CD4-positive, CD25-positive, alpha-beta regulatory T cell (primary cell): Measurements from ENCODE around the gene KIF2C. TPM values are rescaled to one million over a fixed set of nuclear protein-coding genes. Genes with fewer than 3 reads are reported as not detected.
A peak's percentile ranks its signal among the peaks of the same experiment; 100 is the strongest.
"Not testable (repeated sequence)": the region's sequence is repeated elsewhere in the genome, so short reads cannot be mapped to it uniquely, and the experiment has no call there.

ENCODE experiments used
- ATAC-seq, 2 donors: fragments of 150-1000 bp; cut with Tn5 transposase; one replicate each; pipeline ENCODE4 v1.10.0; 2021; ENCODE audit warnings: low read depth in 2 of 2, moderate number of reproducible peaks in 2 of 2, moderate library complexity in 1 of 2
- DNase-seq, 3 donors: peaks; one replicate each; pipeline versions ENCODE4 v3.0.0 to v3.0.0-alpha.2; 2012 to 2022; ENCODE audit warnings: mixed read lengths in 1 of 3
- H3K27ac ChIP-seq: one replicate; pipeline ENCODE4 v1.7.0; 2013; ENCODE audit warnings: mild to moderate bottlenecking, low read length; ENCODE audit not compliant: insufficient read depth, poor library complexity, severe bottlenecking
- H3K27me3 ChIP-seq: one replicate; pipeline ENCODE4 v1.7.0; 2013; ENCODE audit warnings: low read length; ENCODE audit not compliant: control insufficient read depth, insufficient read depth
- H3K36me3 ChIP-seq: one replicate; pipeline ENCODE4 v1.7.0; 2013; ENCODE audit warnings: mild to moderate bottlenecking, low read length, moderate library complexity; ENCODE audit not compliant: control insufficient read depth, insufficient read depth
- H3K4me1 ChIP-seq: 2 replicates; pipeline ENCODE4 v1.7.0; 2013; ENCODE audit warnings: mild to moderate bottlenecking, low read length; ENCODE audit not compliant: insufficient read depth, control insufficient read depth, poor library complexity, severe bottlenecking
- H3K4me3 ChIP-seq: one replicate; pipeline ENCODE4 v1.7.0; 2013; ENCODE audit warnings: low read depth, mild to moderate bottlenecking, low read length, moderate library complexity
- H3K9me3 ChIP-seq, 2 experiments: 1 replicate in 1 of 2; 2 replicates in 1 of 2; pipeline ENCODE4 v1.7.0; 2013; ENCODE audit warnings: low read length in 2 of 2, mild to moderate bottlenecking in 1 of 2, moderate library complexity in 1 of 2; ENCODE audit not compliant: control insufficient read depth in 2 of 2
- H3K27ac Mint-ChIP-seq, 3 donors: one replicate each; pipeline ENCODE4 v1.8.0; 2020 to 2022; ENCODE audit warnings: mild to moderate bottlenecking in 3 of 3, mixed read lengths in 3 of 3, moderate library complexity in 2 of 3
- H3K27me3 Mint-ChIP-seq: one replicate; pipeline ENCODE4 v1.8.0; 2022; ENCODE audit warnings: mild to moderate bottlenecking, mixed read lengths
- H3K36me3 Mint-ChIP-seq: one replicate; pipeline ENCODE4 v1.8.0; 2020; ENCODE audit warnings: mixed read lengths
- H3K4me1 Mint-ChIP-seq, 4 donors: one replicate each; pipeline ENCODE4 v1.8.0; 2020 to 2022; ENCODE audit warnings: mixed read lengths in 4 of 4, mild to moderate bottlenecking in 1 of 4
- H3K4me3 Mint-ChIP-seq, 4 donors: one replicate each; pipeline ENCODE4 v1.8.0; 2020 to 2022; ENCODE audit warnings: mild to moderate bottlenecking in 4 of 4, mixed read lengths in 4 of 4, moderate library complexity in 3 of 4
- H3K9me3 Mint-ChIP-seq, 7 donors: one replicate each; pipeline ENCODE4 v1.8.0; 2020 to 2022; ENCODE audit warnings: mixed read lengths in 7 of 7, mild to moderate bottlenecking in 3 of 7, moderate library complexity in 2 of 7
- polyA plus RNA-seq, 4 donors: library from polyadenylated mRNA; unstranded; fragments of 300-500 nt; fragmentation: Illumina TruSeq; gene quantifications; one replicate each; pipeline ENCODE4 v1.2.3, GENCODE V29; 2021
- total RNA-seq: library from RNA; stranded (reverse); gene quantifications from one replicate; pipeline ENCODE4 v1.2.3, GENCODE V29; 2022

Gene KIF2C
- total and polyA plus RNA-seq, 5 donors from 2014 or later, result 1.1 to 3.9 (median 2.8) TPM

- Histone ChIP-seq H3K4me3 (no peak within 1 kb of the TSS), H3K36me3 (no peaks in the 10 kb centered on the region), H3K27ac (no peak within 1 kb of the TSS), H3K27me3 (no peaks in the 10 kb centered on the region), H3K4me1 (peaks cover 34% of the 10 kb centered on the region), H3K9me3 (no peaks in the 10 kb centered on the region)
- no peak within 1 kb of the TSS for H3K27ac Mint-ChIP-seq
- DNase-seq (no peak), ATAC-seq (no peak)
- peak within 1 kb of the TSS in 3 of 4 donors; percentile 24 to 54 (median 25) for H3K4me3 Mint-ChIP-seq
- H3K36me3 Mint-ChIP-seq, result no peaks in the 10 kb centered on the region
- H3K9me3 Mint-ChIP-seq, result no peaks in the 10 kb centered on the region
- H3K4me1 Mint-ChIP-seq, result peaks cover 4 to 27% (median 19%) of the 10 kb centered on the region in 4 donors
- no peaks in the 10 kb centered on the region for H3K27me3 Mint-ChIP-seq
Measured at GRCh38 chr1:44788120-44788860, 48.7 kb downstream of the KIF2C start, which contains the start of gene BEST4. Gene BEST4, minus strand, starts transcription at chr1:44788170. Its CDS starts 465 bp downstream, at chr1:44787705.

DNA sequence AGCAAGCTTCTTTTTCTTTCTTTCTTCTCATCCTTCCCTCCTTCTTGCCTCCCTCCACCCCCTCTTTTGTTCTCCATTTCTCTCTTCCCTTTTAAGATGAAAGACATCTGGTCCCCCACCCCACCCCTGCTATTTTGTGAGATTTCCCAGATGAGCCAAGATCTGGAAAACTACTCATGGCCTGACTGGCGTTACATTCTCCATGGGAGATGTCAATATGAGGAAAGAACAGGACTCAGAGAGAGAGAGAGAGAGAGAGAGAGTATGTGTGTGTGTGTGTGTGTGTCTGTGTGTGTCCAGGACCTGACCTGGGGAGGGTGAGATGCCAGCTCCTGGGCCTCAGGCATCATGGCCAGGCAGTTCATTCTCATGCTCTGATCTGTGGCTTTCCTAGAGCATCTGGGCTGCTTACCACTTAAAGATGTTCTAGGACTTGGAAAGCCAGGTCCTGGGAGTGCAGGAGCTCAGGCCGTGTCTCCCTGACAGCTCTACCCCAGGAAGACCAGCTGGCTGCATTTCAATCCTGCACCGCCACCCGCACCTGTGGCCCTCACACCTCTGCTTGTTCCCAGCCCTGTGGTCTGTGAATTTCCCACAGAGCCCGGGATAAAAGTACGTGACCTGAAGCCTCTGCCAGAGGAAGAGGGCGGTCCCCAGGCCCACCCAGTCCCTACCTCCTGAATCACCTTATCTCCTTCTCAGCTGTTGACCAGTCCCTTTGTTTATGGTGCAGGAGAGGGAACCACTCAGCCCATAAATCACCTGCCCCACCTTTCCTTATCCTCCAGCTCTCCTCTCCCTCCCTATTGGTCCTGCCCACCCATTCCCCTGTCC is 51.5 kb downstream of the KIF2C start:
- no peak overlapping the region for H3K4me3 Mint-ChIP-seq
- Histone ChIP-seq H3K9me3 (no peaks in the 10 kb centered on the region), H3K27ac (no peak overlapping the region), H3K4me1 (peaks cover 7% of the 10 kb centered on the region), H3K27me3 (no peaks in the 10 kb centered on the region), H3K36me3 (no peaks in the 10 kb centered on the region), H3K4me3 (no peak overlapping the region)
- peaks cover 0 to 4% (median 3%) of the 10 kb centered on the region in 4 donors for H3K4me1 Mint-ChIP-seq
- H3K27ac Mint-ChIP-seq, result peak overlapping the region in 1 of 3 donors; percentile 67
- H3K36me3 Mint-ChIP-seq, result no peaks in the 10 kb centered on the region
- H3K9me3 Mint-ChIP-seq, result no peaks in the 10 kb centered on the region
- no peaks in the 10 kb centered on the region for H3K27me3 Mint-ChIP-seq
- no peak for DNase-seq
- ATAC-seq, result no peak

- Mint-ChIP-seq H3K4me1 (peaks cover 0 to 4% (median under 1%) of the 10 kb centered on the region in 4 donors), H3K36me3 (no peaks in the 10 kb centered on the region), H3K27ac (peak overlapping the region in 1 of 3 donors; percentile 16), H3K4me3 (peak overlapping the region in 1 of 4 donors; percentile 21), H3K27me3 (no peaks in the 10 kb centered on the region), H3K9me3 (no peaks in the 10 kb centered on the region)
- Histone ChIP-seq H3K27ac (no peak overlapping the region), H3K4me1 (no peaks in the 10 kb centered on the region), H3K27me3 (no peaks in the 10 kb centered on the region), H3K9me3 (no peaks in the 10 kb centered on the region), H3K4me3 (no peak overlapping the region), H3K36me3 (no peaks in the 10 kb centered on the region)
- ATAC-seq (no peak), DNase-seq (no peak)
Measured at GRCh38 chr1:44792736-44793502, 53.3 kb downstream of the KIF2C start.

- H3K27ac ChIP-seq, H3K36me3 ChIP-seq, DNase-seq, H3K27me3 ChIP-seq, H3K9me3 Mint-ChIP-seq, H3K27me3 Mint-ChIP-seq, ATAC-seq, H3K9me3 ChIP-seq, H3K4me3 ChIP-seq: not testable (repeated sequence)
- H3K4me1 ChIP-seq, result peaks cover 24% of the 10 kb centered on the region
- H3K4me3 Mint-ChIP-seq, result peak overlapping the region in 2 of 4 donors; percentile 49 to 69
- peaks cover 13% of the 10 kb centered on the region for H3K36me3 Mint-ChIP-seq
- peak overlapping the region; percentile 14 to 99 (median 80) for H3K27ac Mint-ChIP-seq
- H3K4me1 Mint-ChIP-seq, result peaks cover 8 to 23% (median 16%) of the 10 kb centered on the region in 4 donors
Measured at GRCh38 chr1:44797886-44798285, 58.2 kb downstream of the KIF2C start.

DNA sequence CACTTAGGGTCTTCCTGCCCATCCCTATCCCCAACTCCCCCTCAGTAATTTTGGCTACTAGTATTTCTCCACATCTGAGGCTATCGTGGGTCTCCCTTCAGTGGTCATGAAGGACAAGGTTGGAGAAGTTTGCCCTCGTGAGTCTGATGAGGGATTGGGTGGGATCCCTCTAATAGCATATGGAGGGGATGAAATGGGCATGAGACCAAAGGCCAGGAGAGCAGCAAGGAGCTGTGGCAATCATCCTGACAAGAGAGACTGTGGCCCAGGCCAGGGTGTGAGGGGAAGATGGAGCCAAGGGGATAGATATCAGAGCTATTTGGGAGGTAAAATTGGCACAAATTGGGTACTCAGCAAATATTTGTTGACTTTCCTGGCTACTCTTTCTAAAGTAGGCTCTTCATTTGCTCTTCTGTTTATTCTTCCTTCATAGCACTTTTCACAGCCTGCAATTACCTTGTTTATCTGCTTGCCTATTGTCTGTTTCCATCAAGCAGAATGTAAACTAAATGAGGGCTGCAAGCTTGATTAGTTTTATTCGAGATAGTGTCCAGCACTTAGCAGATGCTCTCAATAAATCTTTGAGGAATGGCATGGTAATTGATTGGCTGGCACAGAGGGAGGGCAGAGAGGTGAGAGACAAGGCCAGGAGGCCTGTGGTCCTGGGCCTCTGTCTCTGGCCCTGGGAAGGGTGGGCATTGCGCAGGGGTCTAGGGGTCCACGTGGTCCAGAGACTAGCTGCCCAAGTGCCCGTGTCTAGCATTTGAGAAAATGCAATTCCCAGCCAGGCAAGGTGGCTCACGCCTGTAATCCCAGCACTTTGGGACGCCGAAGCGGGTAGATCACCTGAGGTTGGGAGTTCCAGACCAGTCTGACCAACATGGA is 59.1 kb downstream of the KIF2C start:
- H3K4me1 ChIP-seq, result peaks cover 32% of the 10 kb centered on the region
- H3K4me3 ChIP-seq, result no peak overlapping the region
- DNase-seq (no peak), ATAC-seq (no peak)
- H3K27ac Mint-ChIP-seq, result peak overlapping the region in 2 of 3 donors; percentile 80 to 99
- H3K36me3 ChIP-seq, result peaks cover 18% of the 10 kb centered on the region
- peaks cover 22% of the 10 kb centered on the region for H3K36me3 Mint-ChIP-seq
- H3K9me3 ChIP-seq, result no peaks in the 10 kb centered on the region
- H3K9me3 Mint-ChIP-seq, result peaks cover 0 to 1% (median 0%) of the 10 kb centered on the region in 7 donors
- H3K4me3 Mint-ChIP-seq, result peak overlapping the region in 3 of 4 donors; percentile 69 to 98 (median 93)
- peaks cover 4 to 31% (median 21%) of the 10 kb centered on the region in 4 donors for H3K4me1 Mint-ChIP-seq
- H3K27me3 Mint-ChIP-seq, result no peaks in the 10 kb centered on the region
- no peaks in the 10 kb centered on the region for H3K27me3 ChIP-seq
- H3K27ac ChIP-seq, result peak overlapping the region; percentile 89

GRCh38 chr1:44799770-44800584 is 60.3 kb downstream of the KIF2C start, which contains the start of gene PLK3:
Gene PLK3, plus strand, starts transcription at chr1:44800377. Its CDS starts 87 bp downstream, at chr1:44800464.
- H3K27ac Mint-ChIP-seq, result peak within 1 kb of the TSS; percentile 97 to 99 (median 99)

More at GRCh38 chr1:44799770-44800584, 60.3 kb downstream of the KIF2C start, which contains the start of gene PLK3:
- Mint-ChIP-seq H3K27me3 (no peaks in the 10 kb centered on the region), H3K4me1 (peaks cover 4 to 43% (median 21%) of the 10 kb centered on the region in 4 donors), H3K36me3 (peaks cover 23% of the 10 kb centered on the region), H3K9me3 (peaks cover 0 to 1% (median 0%) of the 10 kb centered on the region in 7 donors), H3K4me3 (peak within 1 kb of the TSS; percentile 93 to 99 (median 97))
- no peaks in the 10 kb centered on the region for H3K27me3 ChIP-seq
- peak within 1 kb of the TSS; percentile 92 for H3K4me3 ChIP-seq
- ATAC-seq, result peak; percentile 83 to 86
- no peaks in the 10 kb centered on the region for H3K9me3 ChIP-seq
- H3K36me3 ChIP-seq, result peaks cover 29% of the 10 kb centered on the region
- peak within 1 kb of the TSS; percentile 89 for H3K27ac ChIP-seq
- peaks cover 41% of the 10 kb centered on the region for H3K4me1 ChIP-seq
- peak; percentile 98 to 99 (median 99) for DNase-seq
